ENCODE data around the gene ARSJ. TPM values are rescaled to one million over a fixed set of nuclear protein-coding genes. Genes with fewer than 3 reads are reported as not detected.

Gene ARSJ
- total RNA-seq, 1 donor from 2014 or later = 61.7 TPM

GRCh38 chr4:113885291-113885690, 94.2 kb downstream of the ARSJ start:
- peaks cover 4% of the 10 kb centered on the region for H3K36me3 Mint-ChIP-seq (ENCODE audit: unreplicated experiment)

GRCh38 chr4:113884655-113885054, 94.8 kb downstream of the ARSJ start:
- Mint-ChIP-seq H3K9me3 (ENCODE audit: unreplicated experiment) (no peaks in the 10 kb centered on the region), H3K4me3 (ENCODE audit: unreplicated experiment) (no peak overlapping the region), H3K36me3 (ENCODE audit: unreplicated experiment) (no peaks in the 10 kb centered on the region), H3K4me1 (ENCODE audit: unreplicated experiment) (peaks cover 13% of the 10 kb centered on the region), H3K27ac (ENCODE audit: unreplicated experiment) (no peak overlapping the region), H3K27me3 (ENCODE audit: unreplicated experiment) (no peaks in the 10 kb centered on the region)
- DNase-seq (ENCODE audit: extremely low spot score, unreplicated experiment) = no peak
- TF ChIP-seq CTCF (IDR thresholded peaks at IDR 0.05) = no peak

More at GRCh38 chr4:113885291-113885690, 94.2 kb downstream of the ARSJ start:
- Mint-ChIP-seq H3K27ac (ENCODE audit: unreplicated experiment) (no peak overlapping the region), H3K9me3 (ENCODE audit: unreplicated experiment) (no peaks in the 10 kb centered on the region), H3K4me1 (ENCODE audit: unreplicated experiment) (peaks cover 13% of the 10 kb centered on the region), H3K27me3 (ENCODE audit: unreplicated experiment) (no peaks in the 10 kb centered on the region), H3K4me3 (ENCODE audit: unreplicated experiment) (no peak overlapping the region)
- TF ChIP-seq CTCF (IDR thresholded peaks at IDR 0.05) = no peak
- DNase-seq (ENCODE audit: extremely low spot score, unreplicated experiment) = no peak

- peak overlapping the region; percentile 62 for H3K27ac Mint-ChIP-seq (ENCODE audit: unreplicated experiment)
- peaks cover 2% of the 10 kb centered on the region for H3K36me3 Mint-ChIP-seq (ENCODE audit: unreplicated experiment)
- TF ChIP-seq CTCF (IDR thresholded peaks at IDR 0.05) = no peak
Measured at GRCh38 chr4:113882668-113883067, 96.8 kb downstream of the ARSJ start.

GRCh38 chr4:113881256-113881655, 98.2 kb downstream of the ARSJ start:
- Mint-ChIP-seq H3K36me3 (ENCODE audit: unreplicated experiment) (peaks cover 2% of the 10 kb centered on the region), H3K27me3 (ENCODE audit: unreplicated experiment) (no peaks in the 10 kb centered on the region), H3K9me3 (ENCODE audit: unreplicated experiment) (no peaks in the 10 kb centered on the region), H3K4me1 (ENCODE audit: unreplicated experiment) (peaks cover 15% of the 10 kb centered on the region), H3K27ac (ENCODE audit: unreplicated experiment) (no peak overlapping the region), H3K4me3 (ENCODE audit: unreplicated experiment) (no peak overlapping the region)
- no peak for DNase-seq (ENCODE audit: extremely low spot score, unreplicated experiment)
- no peak for TF ChIP-seq CTCF (IDR thresholded peaks at IDR 0.05)

More at GRCh38 chr4:113882668-113883067, 96.8 kb downstream of the ARSJ start:
- Mint-ChIP-seq H3K27me3 (ENCODE audit: unreplicated experiment) (no peaks in the 10 kb centered on the region), H3K4me3 (ENCODE audit: unreplicated experiment) (no peak overlapping the region), H3K4me1 (ENCODE audit: unreplicated experiment) (peaks cover 15% of the 10 kb centered on the region), H3K9me3 (ENCODE audit: unreplicated experiment) (no peaks in the 10 kb centered on the region)
- DNase-seq (ENCODE audit: extremely low spot score, unreplicated experiment) = no peak

- no peak overlapping the region for H3K27ac Mint-ChIP-seq (ENCODE audit: unreplicated experiment)
- H3K36me3 Mint-ChIP-seq (ENCODE audit: unreplicated experiment) = peaks cover 2% of the 10 kb centered on the region
- H3K9me3 Mint-ChIP-seq (ENCODE audit: unreplicated experiment) = no peaks in the 10 kb centered on the region
- DNase-seq (ENCODE audit: extremely low spot score, unreplicated experiment) = no peak
- TF ChIP-seq CTCF (IDR thresholded peaks at IDR 0.05) = no peak
- H3K4me1 Mint-ChIP-seq (ENCODE audit: unreplicated experiment) = peaks cover 15% of the 10 kb centered on the region
- no peak overlapping the region for H3K4me3 Mint-ChIP-seq (ENCODE audit: unreplicated experiment)
- H3K27me3 Mint-ChIP-seq (ENCODE audit: unreplicated experiment) = no peaks in the 10 kb centered on the region
Measured at GRCh38 chr4:113880240-113881028, 99.0 kb downstream of the ARSJ start.
